ENCODE measurements around the gene HHAT.

Gene HHAT

DNA sequence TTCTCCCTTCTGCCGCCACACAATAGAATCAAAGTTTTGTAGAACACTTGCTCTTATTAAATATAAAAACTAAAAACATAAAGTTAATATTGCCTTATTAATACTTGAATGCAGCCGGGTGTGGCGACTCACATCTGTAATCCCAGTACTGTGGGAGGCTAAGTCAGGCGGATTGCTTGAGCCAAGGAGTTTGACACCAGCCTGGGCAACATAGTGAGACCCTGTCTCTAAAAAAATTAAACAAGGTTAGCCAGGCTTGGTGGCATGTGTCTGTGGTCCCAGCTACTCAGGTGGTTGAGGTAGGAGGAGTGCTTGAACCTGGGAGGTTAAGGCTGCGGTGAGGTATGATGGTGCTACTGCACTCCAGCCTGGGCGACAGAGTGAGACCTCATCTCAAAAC is 13.2 kb upstream of the HHAT start:
- no peak overlapping the region for H3K27ac Mint-ChIP-seq

DNA sequence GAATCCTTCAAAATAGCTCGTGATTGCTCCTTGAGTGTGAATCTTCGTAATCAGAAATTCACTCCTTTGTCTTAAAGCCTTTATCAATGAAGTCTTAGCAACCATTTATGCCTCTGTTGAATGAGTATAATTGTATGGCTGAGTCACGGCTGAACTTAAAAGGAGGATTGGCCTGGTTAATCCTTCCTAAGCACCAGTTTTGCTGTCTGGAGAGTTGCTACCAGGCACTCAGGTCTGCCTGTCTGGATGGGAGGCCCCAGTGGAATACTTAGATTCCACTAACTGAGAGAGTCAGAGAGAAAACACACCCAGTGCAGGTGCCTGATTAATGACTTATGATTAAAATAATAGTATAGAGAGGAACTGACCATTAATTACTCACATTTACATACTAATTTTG is 7.6 kb upstream of the HHAT start:
- H3K27me3 Mint-ChIP-seq (ENCODE audit: low read depth), result no peaks in the 10 kb centered on the region
- H3K4me3 Mint-ChIP-seq, result no peak overlapping the region
- H3K9me3 Mint-ChIP-seq, result peaks cover 16% of the 10 kb centered on the region
- TF ChIP-seq, protein P1, sequence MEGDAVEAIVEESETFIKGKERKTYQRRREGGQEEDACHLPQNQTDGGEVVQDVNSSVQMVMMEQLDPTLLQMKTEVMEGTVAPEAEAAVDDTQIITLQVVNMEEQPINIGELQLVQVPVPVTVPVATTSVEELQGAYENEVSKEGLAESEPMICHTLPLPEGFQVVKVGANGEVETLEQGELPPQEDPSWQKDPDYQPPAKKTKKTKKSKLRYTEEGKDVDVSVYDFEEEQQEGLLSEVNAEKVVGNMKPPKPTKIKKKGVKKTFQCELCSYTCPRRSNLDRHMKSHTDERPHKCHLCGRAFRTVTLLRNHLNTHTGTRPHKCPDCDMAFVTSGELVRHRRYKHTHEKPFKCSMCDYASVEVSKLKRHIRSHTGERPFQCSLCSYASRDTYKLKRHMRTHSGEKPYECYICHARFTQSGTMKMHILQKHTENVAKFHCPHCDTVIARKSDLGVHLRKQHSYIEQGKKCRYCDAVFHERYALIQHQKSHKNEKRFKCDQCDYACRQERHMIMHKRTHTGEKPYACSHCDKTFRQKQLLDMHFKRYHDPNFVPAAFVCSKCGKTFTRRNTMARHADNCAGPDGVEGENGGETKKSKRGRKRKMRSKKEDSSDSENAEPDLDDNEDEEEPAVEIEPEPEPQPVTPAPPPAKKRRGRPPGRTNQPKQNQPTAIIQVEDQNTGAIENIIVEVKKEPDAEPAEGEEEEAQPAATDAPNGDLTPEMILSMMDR (IDR thresholded peaks at IDR 0.05; ENCODE audit: unreplicated experiment in 3 of 3), result no peak
- no peaks in the 10 kb centered on the region for H3K4me1 Mint-ChIP-seq
- no peaks in the 10 kb centered on the region for H3K36me3 Mint-ChIP-seq (ENCODE audit: low read depth)
- no peak overlapping the region for H3K27ac Mint-ChIP-seq

More for the DNA sequence above, 13.2 kb upstream of the HHAT start:
- H3K36me3 Mint-ChIP-seq (ENCODE audit: low read depth), result no peaks in the 10 kb centered on the region
- H3K27me3 Mint-ChIP-seq (ENCODE audit: low read depth), result peaks cover 16% of the 10 kb centered on the region
- no peak overlapping the region for H3K4me3 Mint-ChIP-seq
- no peaks in the 10 kb centered on the region for H3K9me3 Mint-ChIP-seq
- TF ChIP-seq, protein P1 (IDR thresholded peaks at IDR 0.05; ENCODE audit: unreplicated experiment in 3 of 3), result no peak
- H3K4me1 Mint-ChIP-seq, result peaks cover 13% of the 10 kb centered on the region

DNA sequence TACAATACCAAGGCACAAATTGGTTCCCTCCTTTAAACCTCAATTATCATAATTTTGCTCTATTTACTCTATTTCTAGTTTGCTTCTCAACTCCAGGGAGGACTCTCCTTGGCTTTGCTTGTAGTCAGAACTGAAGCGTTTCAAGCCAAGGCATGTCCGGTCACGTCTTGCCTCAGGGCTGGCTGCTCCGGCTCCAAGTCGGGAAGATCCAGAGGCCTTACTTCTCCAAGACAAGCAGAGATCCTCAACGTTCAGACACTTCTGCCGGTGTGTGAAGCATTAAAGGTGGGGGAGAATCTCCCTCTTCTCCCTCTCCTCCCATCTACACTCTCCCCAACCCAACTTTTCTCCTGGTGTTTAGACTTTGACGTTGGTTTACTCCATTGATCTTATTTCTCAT is 7.2 kb upstream of the HHAT start:
- Mint-ChIP-seq H3K9me3 (peaks cover 16% of the 10 kb centered on the region), H3K27me3 (ENCODE audit: low read depth) (no peaks in the 10 kb centered on the region), H3K4me1 (no peaks in the 10 kb centered on the region), H3K27ac (no peak overlapping the region), H3K4me3 (no peak overlapping the region), H3K36me3 (ENCODE audit: low read depth) (no peaks in the 10 kb centered on the region)
- TF ChIP-seq, protein P1 (IDR thresholded peaks at IDR 0.05; ENCODE audit: unreplicated experiment in 3 of 3), result no peak

DNA sequence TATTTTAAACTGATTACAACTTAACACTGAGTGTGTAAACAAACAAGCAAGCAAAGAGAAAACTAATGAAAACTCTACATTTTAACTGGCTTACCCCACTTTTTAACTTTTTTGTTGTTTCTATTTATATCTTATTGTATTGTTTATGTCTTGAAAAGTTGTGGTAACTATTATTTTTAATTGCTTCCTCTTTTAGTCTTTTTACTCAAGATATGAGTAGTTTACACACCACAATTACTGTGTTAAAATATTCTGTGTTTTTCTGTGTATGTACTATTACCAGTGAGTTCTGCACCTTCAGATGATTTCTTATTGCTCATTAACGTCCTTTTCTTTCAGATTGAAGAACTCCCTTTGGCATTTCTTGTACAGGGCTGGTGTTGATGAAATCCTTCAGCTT is 4.7 kb upstream of the HHAT start:
- H3K27ac Mint-ChIP-seq, result no peak overlapping the region
- H3K9me3 Mint-ChIP-seq, result peaks cover 16% of the 10 kb centered on the region
- H3K27me3 Mint-ChIP-seq (ENCODE audit: low read depth), result no peaks in the 10 kb centered on the region
- no peaks in the 10 kb centered on the region for H3K36me3 Mint-ChIP-seq (ENCODE audit: low read depth)
- peaks cover 7% of the 10 kb centered on the region for H3K4me1 Mint-ChIP-seq
- no peak overlapping the region for H3K4me3 Mint-ChIP-seq
- TF ChIP-seq, protein P1 (IDR thresholded peaks at IDR 0.05; ENCODE audit: unreplicated experiment in 3 of 3), result no peak

DNA sequence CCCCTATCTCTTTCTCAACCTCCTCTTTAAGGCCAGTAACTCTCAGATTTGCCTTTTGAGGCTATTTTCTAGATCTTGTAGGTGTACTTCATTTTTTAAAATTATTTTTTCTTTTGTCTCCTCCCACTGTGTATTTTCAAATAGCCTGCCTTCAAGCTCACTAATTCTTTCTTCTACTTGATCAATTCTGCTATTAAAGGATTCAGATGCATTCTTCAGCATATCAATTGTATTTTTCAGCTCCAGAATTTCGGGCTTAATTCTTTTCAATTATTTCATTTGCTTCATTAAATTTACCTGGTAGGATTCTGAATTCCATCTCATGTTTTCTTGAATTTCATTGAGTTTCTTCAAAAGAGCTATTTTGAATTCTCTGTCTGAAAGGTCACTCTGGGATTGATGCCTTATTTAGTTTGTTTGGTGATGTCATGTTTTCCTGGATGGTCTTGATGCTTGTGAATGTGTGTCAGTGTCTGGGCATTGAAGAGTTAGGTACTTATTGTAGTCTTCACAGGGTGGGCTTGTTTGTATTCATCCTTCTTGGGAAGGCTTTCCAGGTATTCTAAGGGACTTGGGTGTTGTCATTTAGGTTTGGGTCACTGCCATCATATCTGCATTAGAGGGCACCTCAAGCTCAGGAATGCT is 3.6 kb upstream of the HHAT start:
- peaks cover 16% of the 10 kb centered on the region for H3K9me3 Mint-ChIP-seq
- no peak overlapping the region for H3K27ac Mint-ChIP-seq
- TF ChIP-seq, protein P1 (IDR thresholded peaks at IDR 0.05; ENCODE audit: unreplicated experiment in 3 of 3), result no peak
- H3K27me3 Mint-ChIP-seq (ENCODE audit: low read depth), result no peaks in the 10 kb centered on the region
- H3K4me3 Mint-ChIP-seq, result no peak overlapping the region
- H3K36me3 Mint-ChIP-seq (ENCODE audit: low read depth), result no peaks in the 10 kb centered on the region
- peaks cover 18% of the 10 kb centered on the region for H3K4me1 Mint-ChIP-seq
